Activated CD4-positive, alpha-beta T cell treated with anti-CD3 and anti-CD28 coated beads for 36 hours (primary cell): ENCODE results near the gene SUGP2. TPM values are rescaled to one million over a fixed set of nuclear protein-coding genes. Genes with fewer than 3 reads are reported as not detected.

Source experiments
- ATAC-seq: fragments of 200-7000 bp; cut with Tn5 transposase; one replicate; pipeline ENCODE4 v1.10.0; 2021; ENCODE audit warnings: mild to moderate bottlenecking, moderate library complexity
- CTCF ChIA-PET: fragments of 350-600 bp; sonication (Branson Sonifier 250); formaldehyde crosslinking; loops from one replicate; lab custom pipeline; 2021; ENCODE audit warnings: antibody characterized with exemption; lab: Charles Lee
- POLR2A ChIA-PET: fragments of 350-600 bp; sonication (Branson Sonifier 250); formaldehyde crosslinking; loops from one replicate; lab custom pipeline; 2021; ENCODE audit warnings: antibody characterized with exemption, inconsistent platforms; lab: Charles Lee
- DNase-seq: peaks from one replicate; pipeline ENCODE4 v3.0.0-alpha.2; 2020
- H3K27ac Mint-ChIP-seq: one replicate; pipeline ENCODE4 v1.8.0; 2021; ENCODE audit warnings: mixed read lengths
- H3K27me3 Mint-ChIP-seq: one replicate; pipeline ENCODE4 v1.8.0; 2021; ENCODE audit warnings: mixed read lengths
- H3K36me3 Mint-ChIP-seq: one replicate; pipeline ENCODE4 v1.8.0; 2021; ENCODE audit warnings: low read depth, mixed read lengths
- H3K4me1 Mint-ChIP-seq: one replicate; pipeline ENCODE4 v1.8.0; 2021; ENCODE audit warnings: mixed read lengths
- H3K4me3 Mint-ChIP-seq: one replicate; pipeline ENCODE4 v1.8.0; 2021; ENCODE audit warnings: mild to moderate bottlenecking, moderate library complexity, mixed read lengths
- H3K9me3 Mint-ChIP-seq: one replicate; pipeline ENCODE4 v1.8.0; 2021; ENCODE audit warnings: low read depth, mixed read lengths
- intact Hi-C, 2 experiments: fragments of 100-400 bp; cut with DNase I in 1 of 2; cut with micrococcal nuclease in 1 of 2; formaldehyde crosslinking; loops; one replicate each; pipeline versions ENCODE4 v1.14.2 to v1.15.1; 2022 to 2024; cut with DNase I, micrococcal nuclease
- total RNA-seq, 2 experiments: library from RNA; stranded (reverse); gene quantifications; one replicate each; pipeline ENCODE4 v1.2.3, GENCODE V29; 2021

SUGP2 gene
- total RNA-seq, 2 experiments from 2014 or later = 89.8 to 104 TPM

GRCh38 chr19:19067276-19068072 is 34.2 kb upstream of the SUGP2 start:
- H3K9me3 Mint-ChIP-seq = no peaks in the 10 kb centered on the region
- intact Hi-C loops = loop anchor here in 1 of 2 experiments (10.0 kb wide), 1 partner anchor 527 kb away; no protein-coding TSS in a partner anchor
- ATAC-seq (no peak), DNase-seq (no peak)
- H3K27ac Mint-ChIP-seq = no peak overlapping the region
- no peak overlapping the region for H3K4me3 Mint-ChIP-seq
- no peaks in the 10 kb centered on the region for H3K27me3 Mint-ChIP-seq
- POLR2A ChIA-PET = interaction anchor here (0.6 kb wide), 1 partner anchor 379 kb away, joined by 3 read pairs; no protein-coding TSS in a partner anchor
- H3K36me3 Mint-ChIP-seq = no peaks in the 10 kb centered on the region
- peaks cover 32% of the 10 kb centered on the region for H3K4me1 Mint-ChIP-seq
- CTCF ChIA-PET = interaction anchor here (0.8 to 1.0 kb wide), 2 partner anchors 18 to 81 kb away, joined by 3 read pairs; no protein-coding TSS in a partner anchor

- Mint-ChIP-seq H3K27ac (peak overlapping the region; percentile 62), H3K36me3 (no peaks in the 10 kb centered on the region), H3K9me3 (no peaks in the 10 kb centered on the region), H3K4me1 (peaks cover 40% of the 10 kb centered on the region), H3K27me3 (no peaks in the 10 kb centered on the region), H3K4me3 (peak overlapping the region; percentile 75)
- POLR2A ChIA-PET = no interaction called here
- CTCF ChIA-PET = interaction anchor here (1.0 to 1.5 kb wide), 3 partner anchors 25 to 110 kb away, joined by 3 to 4 read pairs (median 3); no protein-coding TSS in a partner anchor
- DNase-seq (peak; percentile 65), ATAC-seq (no peak)
- intact Hi-C loops = loop anchor here in 1 of 2 experiments (5.0 to 10.0 kb wide), 2 partner anchors 478 to 530 kb away; partner anchors contain the start of gene REX1BD
Observed at GRCh38 chr19:19064811-19065745, 31.8 kb upstream of the SUGP2 start.

- DNase-seq = no peak
- Mint-ChIP-seq H3K36me3 (no peaks in the 10 kb centered on the region), H3K4me3 (peak overlapping the region; percentile 75), H3K9me3 (no peaks in the 10 kb centered on the region), H3K27ac (peak overlapping the region; percentile 62), H3K27me3 (no peaks in the 10 kb centered on the region), H3K4me1 (peaks cover 36% of the 10 kb centered on the region)
- intact Hi-C loops = loop anchor here in 1 of 2 experiments (5.0 to 10.0 kb wide), 2 partner anchors 477 to 531 kb away; partner anchors contain the start of gene REX1BD
- CTCF ChIA-PET = interaction anchor here (1.0 to 1.7 kb wide), 4 partner anchors 24 to 111 kb away, joined by 3 to 6 read pairs (median 4); no protein-coding TSS in a partner anchor
- ATAC-seq = peak; percentile 13
- POLR2A ChIA-PET = no interaction called here
Observed at GRCh38 chr19:19064098-19064722, 30.9 kb upstream of the SUGP2 start.

GRCh38 chr19:19063183-19064097 is 30.1 kb upstream of the SUGP2 start, which contains the start of gene SLC25A42:
Gene SLC25A42, plus strand, starts transcription at chr19:19063994. Its CDS starts 32,131 bp downstream, at chr19:19096125.
- H3K27ac Mint-ChIP-seq = peak within 1 kb of the TSS; percentile 85
- intact Hi-C loops = loop anchor here (1.0 to 10.0 kb wide), 17 partner anchors 30 to 541 kb away; partner anchors contain the start of genes ARMC6 (in 2 of the 2), SUGP2 (in 2 of the 2), TMEM161A (in 2 of the 2) and BORCS8 (in 1 of the 2)
- peak; percentile 99 for DNase-seq
- POLR2A ChIA-PET = interaction anchor here (0.5 to 0.8 kb wide), 3 partner anchors 24 to 67 kb away, joined by 3 read pairs; no protein-coding TSS in a partner anchor
- peak within 1 kb of the TSS; percentile 75 for H3K4me3 Mint-ChIP-seq
- ATAC-seq = peak; percentile 96
- no peaks in the 10 kb centered on the region for H3K9me3 Mint-ChIP-seq
- CTCF ChIA-PET = interaction anchor here (0.7 to 1.7 kb wide), 6 partner anchors 9 to 735 kb away, joined by 3 to 6 read pairs (median 3); no protein-coding TSS in a partner anchor
- peaks cover 34% of the 10 kb centered on the region for H3K4me1 Mint-ChIP-seq
- no peaks in the 10 kb centered on the region for H3K36me3 Mint-ChIP-seq
- H3K27me3 Mint-ChIP-seq = no peaks in the 10 kb centered on the region

GRCh38 chr19:19062454-19063182 is 29.3 kb upstream of the SUGP2 start:
- CTCF ChIA-PET = interaction anchor here (0.6 to 1.7 kb wide), 7 partner anchors 8 to 734 kb away, joined by 3 to 6 read pairs (median 3); no protein-coding TSS in a partner anchor
- DNase-seq = peak; percentile 55
- intact Hi-C loops = loop anchor here (1.0 to 10.0 kb wide), 17 partner anchors 29 to 540 kb away; partner anchors contain the start of genes ARMC6 (in 2 of the 2), SUGP2 (in 2 of the 2), TMEM161A (in 2 of the 2) and BORCS8 (in 1 of the 2)
- H3K4me3 Mint-ChIP-seq = peak overlapping the region; percentile 75
- ATAC-seq = no peak
- H3K4me1 Mint-ChIP-seq = peaks cover 31% of the 10 kb centered on the region
- H3K9me3 Mint-ChIP-seq = no peaks in the 10 kb centered on the region
- peak overlapping the region; percentile 85 for H3K27ac Mint-ChIP-seq
- POLR2A ChIA-PET = interaction anchor here (0.5 to 0.8 kb wide), 3 partner anchors 23 to 67 kb away, joined by 3 read pairs; no protein-coding TSS in a partner anchor
- H3K27me3 Mint-ChIP-seq = no peaks in the 10 kb centered on the region
- H3K36me3 Mint-ChIP-seq = peaks cover 3% of the 10 kb centered on the region

GRCh38 chr19:19061506-19061905 is 28.2 kb upstream of the SUGP2 start:
- H3K4me3 Mint-ChIP-seq = no peak overlapping the region
- no peak for ATAC-seq
- peaks cover 26% of the 10 kb centered on the region for H3K4me1 Mint-ChIP-seq
- intact Hi-C loops = loop anchor here in 1 of 2 experiments (5.0 to 10.0 kb wide), 2 partner anchors 474 to 533 kb away; partner anchors contain the start of gene REX1BD
- no peaks in the 10 kb centered on the region for H3K27me3 Mint-ChIP-seq
- H3K9me3 Mint-ChIP-seq = no peaks in the 10 kb centered on the region
- H3K27ac Mint-ChIP-seq = no peak overlapping the region
- no peak for DNase-seq
- ChIA-PET POLR2A (no interaction called here), CTCF (no interaction called here)
- H3K36me3 Mint-ChIP-seq = peaks cover 3% of the 10 kb centered on the region

GRCh38 chr19:19059837-19060611 is 26.7 kb upstream of the SUGP2 start:
- ChIA-PET CTCF (interaction anchor here (0.6 kb wide), 2 partner anchors 116 to 124 kb away, joined by 3 read pairs; no protein-coding TSS in a partner anchor), POLR2A (no interaction called here)
- intact Hi-C loops = loop anchor here in 1 of 2 experiments (5.0 to 10.0 kb wide), 2 partner anchors 473 to 535 kb away; partner anchors contain the start of gene REX1BD
- ATAC-seq (no peak), DNase-seq (no peak)
- Mint-ChIP-seq H3K4me1 (peaks cover 21% of the 10 kb centered on the region), H3K36me3 (peaks cover 7% of the 10 kb centered on the region), H3K4me3 (no peak overlapping the region), H3K9me3 (no peaks in the 10 kb centered on the region), H3K27ac (no peak overlapping the region), H3K27me3 (no peaks in the 10 kb centered on the region)

- H3K27me3 Mint-ChIP-seq = no peaks in the 10 kb centered on the region
- CTCF ChIA-PET = no interaction called here
- no peak overlapping the region for H3K27ac Mint-ChIP-seq
- H3K9me3 Mint-ChIP-seq = no peaks in the 10 kb centered on the region
- H3K36me3 Mint-ChIP-seq = peaks cover 7% of the 10 kb centered on the region
- intact Hi-C loops = no loop called here
- POLR2A ChIA-PET = no interaction called here
- ATAC-seq (no peak), DNase-seq (no peak)
- H3K4me3 Mint-ChIP-seq = no peak overlapping the region
- peaks cover 19% of the 10 kb centered on the region for H3K4me1 Mint-ChIP-seq
Observed at GRCh38 chr19:19059018-19059836, 25.9 kb upstream of the SUGP2 start.
